Stimulated activated effector memory CD8-positive, alpha-beta T cell treated with anti-CD3 and anti-CD28 coated beads, Interleukin-12 subunit alpha, Interleukin-12 subunit beta, amount 100 ng/mL, for 72 hours (primary cell): Measurements from ENCODE around the gene BCL2.

Experiments
- ATAC-seq: fragments of 150-1000 bp; cut with Tn5 transposase; 2 replicates; pipeline ENCODE4 v1.10.0; 2021
- DNase-seq, 2 donors: peaks; one replicate each; pipeline ENCODE4 v3.0.0; 2021 to 2022; ENCODE audit warnings: low spot score in 2 of 2
- H3K27ac Mint-ChIP-seq: one replicate; pipeline ENCODE4 v1.8.0; 2022; ENCODE audit warnings: mild to moderate bottlenecking, mixed read lengths
- H3K36me3 Mint-ChIP-seq: one replicate; pipeline ENCODE4 v1.8.0; 2022; ENCODE audit warnings: mild to moderate bottlenecking, mixed read lengths
- H3K4me1 Mint-ChIP-seq: one replicate; pipeline ENCODE4 v1.8.0; 2022; ENCODE audit warnings: mixed read lengths
- H3K4me3 Mint-ChIP-seq: one replicate; pipeline ENCODE4 v1.8.0; 2022; ENCODE audit warnings: mild to moderate bottlenecking, mixed read lengths
- H3K9me3 Mint-ChIP-seq: one replicate; pipeline ENCODE4 v1.8.0; 2022; ENCODE audit warnings: mixed read lengths

Gene BCL2

GRCh38 chr18:63290166-63290820 is 29.3 kb downstream of the BCL2 start:
- DNase-seq (no peak), ATAC-seq (no peak)
- H3K4me3 Mint-ChIP-seq: no peak overlapping the region
- H3K27ac Mint-ChIP-seq: peak overlapping the region; percentile 44
- H3K36me3 Mint-ChIP-seq: no peaks in the 10 kb centered on the region
- no peaks in the 10 kb centered on the region for H3K9me3 Mint-ChIP-seq
- peaks cover 1% of the 10 kb centered on the region for H3K4me1 Mint-ChIP-seq

GRCh38 chr18:63288311-63288710 is 31.3 kb downstream of the BCL2 start:
- no peak for ATAC-seq
- no peak for DNase-seq
- H3K4me3 Mint-ChIP-seq: no peak overlapping the region
- no peaks in the 10 kb centered on the region for H3K9me3 Mint-ChIP-seq
- no peak overlapping the region for H3K27ac Mint-ChIP-seq
- H3K36me3 Mint-ChIP-seq: no peaks in the 10 kb centered on the region
- H3K4me1 Mint-ChIP-seq: no peaks in the 10 kb centered on the region

- no peaks in the 10 kb centered on the region for H3K9me3 Mint-ChIP-seq
- H3K4me3 Mint-ChIP-seq: no peak overlapping the region
- DNase-seq (no peak), ATAC-seq (no peak)
- no peaks in the 10 kb centered on the region for H3K4me1 Mint-ChIP-seq
- no peak overlapping the region for H3K27ac Mint-ChIP-seq
- no peaks in the 10 kb centered on the region for H3K36me3 Mint-ChIP-seq
Observed at GRCh38 chr18:63287691-63288220, 31.8 kb downstream of the BCL2 start.

GRCh38 chr18:63286926-63287325 is 32.6 kb downstream of the BCL2 start:
- DNase-seq (no peak), ATAC-seq (no peak)
- Mint-ChIP-seq H3K27ac (no peak overlapping the region), H3K36me3 (no peaks in the 10 kb centered on the region), H3K4me3 (no peak overlapping the region), H3K4me1 (no peaks in the 10 kb centered on the region), H3K9me3 (no peaks in the 10 kb centered on the region)

GRCh38 chr18:63284827-63285733 is 34.5 kb downstream of the BCL2 start:
- peaks cover 17% of the 10 kb centered on the region for H3K4me1 Mint-ChIP-seq
- H3K36me3 Mint-ChIP-seq: no peaks in the 10 kb centered on the region
- peak overlapping the region; percentile 35 for H3K27ac Mint-ChIP-seq
- no peak overlapping the region for H3K4me3 Mint-ChIP-seq
- peaks cover 3% of the 10 kb centered on the region for H3K9me3 Mint-ChIP-seq
- ATAC-seq (no peak), DNase-seq (no peak)

- H3K27ac Mint-ChIP-seq: peak overlapping the region; percentile 35
- DNase-seq (no peak), ATAC-seq (no peak)
- H3K36me3 Mint-ChIP-seq: no peaks in the 10 kb centered on the region
- H3K9me3 Mint-ChIP-seq: peaks cover 3% of the 10 kb centered on the region
- no peak overlapping the region for H3K4me3 Mint-ChIP-seq
- peaks cover 22% of the 10 kb centered on the region for H3K4me1 Mint-ChIP-seq
Observed at GRCh38 chr18:63284173-63284799, 35.3 kb downstream of the BCL2 start.

GRCh38 chr18:63283305-63284094 is 36.1 kb downstream of the BCL2 start:
- ATAC-seq (no peak), DNase-seq (no peak)
- H3K36me3 Mint-ChIP-seq: no peaks in the 10 kb centered on the region
- H3K4me1 Mint-ChIP-seq: peaks cover 30% of the 10 kb centered on the region
- H3K4me3 Mint-ChIP-seq: no peak overlapping the region
- peaks cover 3% of the 10 kb centered on the region for H3K9me3 Mint-ChIP-seq
- peak overlapping the region; percentile 35 for H3K27ac Mint-ChIP-seq

- Mint-ChIP-seq H3K36me3 (no peaks in the 10 kb centered on the region), H3K9me3 (peaks cover 3% of the 10 kb centered on the region), H3K4me1 (peaks cover 37% of the 10 kb centered on the region), H3K27ac (no peak overlapping the region), H3K4me3 (no peak overlapping the region)
- DNase-seq (no peak), ATAC-seq (no peak)
Observed at GRCh38 chr18:63282793-63283192, 36.8 kb downstream of the BCL2 start.

GRCh38 chr18:63273222-63273927 is 46.2 kb downstream of the BCL2 start:
- H3K36me3 Mint-ChIP-seq: no peaks in the 10 kb centered on the region
- H3K9me3 Mint-ChIP-seq: no peaks in the 10 kb centered on the region
- peak; percentile 49 for ATAC-seq
- DNase-seq: no peak
- peaks cover 62% of the 10 kb centered on the region for H3K4me1 Mint-ChIP-seq
- H3K4me3 Mint-ChIP-seq: no peak overlapping the region
- peak overlapping the region; percentile 26 for H3K27ac Mint-ChIP-seq

- Mint-ChIP-seq H3K27ac (no peak overlapping the region), H3K4me3 (no peak overlapping the region), H3K4me1 (peaks cover 62% of the 10 kb centered on the region), H3K9me3 (no peaks in the 10 kb centered on the region), H3K36me3 (no peaks in the 10 kb centered on the region)
- ATAC-seq (no peak), DNase-seq (no peak)
Observed at GRCh38 chr18:63272638-63273037, 46.9 kb downstream of the BCL2 start.

GRCh38 chr18:63271881-63272299 is 47.7 kb downstream of the BCL2 start:
- Mint-ChIP-seq H3K4me1 (peaks cover 65% of the 10 kb centered on the region), H3K36me3 (no peaks in the 10 kb centered on the region), H3K9me3 (no peaks in the 10 kb centered on the region), H3K4me3 (no peak overlapping the region), H3K27ac (no peak overlapping the region)
- DNase-seq (no peak), ATAC-seq (no peak)

GRCh38 chr18:63271148-63271547 is 48.4 kb downstream of the BCL2 start:
- Mint-ChIP-seq H3K4me3 (no peak overlapping the region), H3K9me3 (no peaks in the 10 kb centered on the region), H3K4me1 (peaks cover 63% of the 10 kb centered on the region), H3K36me3 (no peaks in the 10 kb centered on the region), H3K27ac (no peak overlapping the region)
- ATAC-seq (no peak), DNase-seq (no peak)

- H3K27ac Mint-ChIP-seq: peak overlapping the region; percentile 90
- peak overlapping the region; percentile 65 for H3K4me3 Mint-ChIP-seq
- peaks cover 63% of the 10 kb centered on the region for H3K4me1 Mint-ChIP-seq
- no peak for DNase-seq
- peak; percentile 97 for ATAC-seq
- no peaks in the 10 kb centered on the region for H3K36me3 Mint-ChIP-seq
- no peaks in the 10 kb centered on the region for H3K9me3 Mint-ChIP-seq
Observed at GRCh38 chr18:63267975-63268721, 51.4 kb downstream of the BCL2 start.
